Tibial nerve (tissue), 3 donors: ENCODE results near the gene MYO9B.
A peak's percentile ranks its signal among the peaks of the same experiment; 100 is the strongest.

Experiments used
- CTCF ChIP-seq, 5 experiments: fragments of 200-600 bp in 3 of 5; fragments of 450-650 bp in 2 of 5; sonication (generic) in 3 of 5; IDR thresholded peaks; one replicate each; pipeline ENCODE4 v1.5.1; 2016 to 2019; ENCODE audit warnings: antibody characterized with exemption in 5 of 5, mild to moderate bottlenecking in 3 of 5, moderate library complexity in 2 of 5
- POLR2A ChIP-seq, 2 donors: fragments of 450-650 bp; IDR thresholded peaks; one replicate each; pipeline ENCODE4 v1.6.1; 2017; ENCODE audit warnings: antibody characterized with exemption in 2 of 2, mild to moderate bottlenecking in 2 of 2, moderate library complexity in 2 of 2

- TF ChIP-seq POLR2A (IDR thresholded peaks at IDR 0.05) (peak; percentile 9 to 48), CTCF (IDR thresholded peaks at IDR 0.05) (peak in 1 of 5 experiments; percentile 43)
These were observed 139.8 kb downstream of the MYO9B start, which contains the start of gene USE1 for GRCh38 chr19:17215127-17215971.
